Fibroblast of peridontal ligament (primary cell): Measurements from ENCODE around the gene PDZD2.
"Not testable (repeated sequence)": the region's sequence is repeated elsewhere in the genome, so short reads cannot be mapped to it uniquely, and the experiment has no call there.

ENCODE experiments used
- DNase-seq: peaks from one replicate; pipeline ENCODE4 v3.0.0-alpha.2; 2010; ENCODE audit errors: extremely low read depth

Gene PDZD2

GRCh38 chr5:31691408-31691807 is 52.5 kb downstream of the PDZD2 start:
- DNase-seq, result not testable (repeated sequence)

GRCh38 chr5:31692561-31693221 is 53.8 kb downstream of the PDZD2 start:
- no peak for DNase-seq

- DNase-seq, result no peak
These were observed 59.7 kb downstream of the PDZD2 start for GRCh38 chr5:31698673-31699072.

GRCh38 chr5:31701642-31702299 is 62.8 kb downstream of the PDZD2 start:
- DNase-seq, result no peak

GRCh38 chr5:31702712-31703111 is 63.8 kb downstream of the PDZD2 start:
- peak; percentile 31 for DNase-seq

- DNase-seq, result no peak
These were observed 64.8 kb downstream of the PDZD2 start for GRCh38 chr5:31703757-31704156.

- no peak for DNase-seq
These were observed 67.3 kb downstream of the PDZD2 start for GRCh38 chr5:31706186-31706585.

GRCh38 chr5:31707329-31707728 is 68.4 kb downstream of the PDZD2 start:
- DNase-seq, result no peak

- no peak for DNase-seq
These were observed 69.2 kb downstream of the PDZD2 start for GRCh38 chr5:31708089-31708488.

- no peak for DNase-seq
These were observed 72.4 kb downstream of the PDZD2 start for GRCh38 chr5:31711363-31711762.

- no peak for DNase-seq
These were observed 73.1 kb downstream of the PDZD2 start for GRCh38 chr5:31711935-31712592.

GRCh38 chr5:31717561-31717960 is 78.6 kb downstream of the PDZD2 start:
- no peak for DNase-seq

GRCh38 chr5:31720004-31720403 is 81.1 kb downstream of the PDZD2 start:
- DNase-seq, result no peak

- no peak for DNase-seq
These were observed 81.9 kb downstream of the PDZD2 start for GRCh38 chr5:31720811-31721345.

GRCh38 chr5:31722111-31722510 is 83.2 kb downstream of the PDZD2 start:
- no peak for DNase-seq

- DNase-seq, result no peak
These were observed 87.1 kb downstream of the PDZD2 start for GRCh38 chr5:31725996-31726395.

GRCh38 chr5:31726952-31727351 is 88.0 kb downstream of the PDZD2 start:
- no peak for DNase-seq

- no peak for DNase-seq
These were observed 89.1 kb downstream of the PDZD2 start for GRCh38 chr5:31728039-31728438.

- not testable (repeated sequence) for DNase-seq
These were observed 89.9 kb downstream of the PDZD2 start for GRCh38 chr5:31728806-31729205.

GRCh38 chr5:31730139-31730538 is 91.2 kb downstream of the PDZD2 start:
- no peak for DNase-seq

- DNase-seq, result no peak
These were observed 92.1 kb downstream of the PDZD2 start for GRCh38 chr5:31731016-31731415.

GRCh38 chr5:31731710-31732301 is 92.9 kb downstream of the PDZD2 start:
- no peak for DNase-seq
